H9 (cell line): Measurements from ENCODE around the gene GPR173. TPM values are rescaled to one million over a fixed set of nuclear protein-coding genes. Genes with fewer than 3 reads are reported as not detected.

Source experiments
- DNase-seq: peaks from one replicate; pipeline ENCODE4 v3.0.0-alpha.2; 2017
- H2AFZ ChIP-seq: one replicate; pipeline ENCODE4 v1.6.1; 2013; ENCODE audit warnings: mild to moderate bottlenecking, low read length, control low read depth, moderate library complexity
- H2AK5ac ChIP-seq: 2 replicates; pipeline ENCODE4 v1.6.1; 2013; ENCODE audit warnings: low read length, control low read depth, mixed read lengths; ENCODE audit not compliant: insufficient read length
- H2BK120ac ChIP-seq: one replicate; pipeline ENCODE4 v1.6.1; 2013; ENCODE audit warnings: low read depth, mild to moderate bottlenecking, low read length, control low read depth, inconsistent platforms; ENCODE audit not compliant: poor library complexity, severe bottlenecking
- H2BK12ac ChIP-seq: 2 replicates; pipeline ENCODE4 v1.6.1; 2013; ENCODE audit warnings: low read length, control low read depth, mixed read lengths, low read depth; ENCODE audit not compliant: insufficient read length
- H2BK15ac ChIP-seq: 2 replicates; pipeline ENCODE4 v1.6.1; 2013; ENCODE audit warnings: low read depth, low read length, control low read depth
- H2BK20ac ChIP-seq: one replicate; pipeline ENCODE4 v1.6.1; 2013; ENCODE audit warnings: low read depth, mild to moderate bottlenecking, low read length, control low read depth, inconsistent platforms; ENCODE audit not compliant: poor library complexity, severe bottlenecking
- H2BK5ac ChIP-seq: 2 replicates; pipeline ENCODE4 v1.6.1; 2013; ENCODE audit warnings: low read length, control low read depth, mixed read lengths; ENCODE audit not compliant: insufficient read length
- H3K14ac ChIP-seq: 2 replicates; pipeline ENCODE4 v1.6.1; 2013; ENCODE audit warnings: low read length, control low read depth; ENCODE audit not compliant: insufficient read depth
- H3K18ac ChIP-seq: 2 replicates; pipeline ENCODE4 v1.6.1; 2013; ENCODE audit warnings: low read depth, mild to moderate bottlenecking, mixed read lengths, low read length, control low read depth; ENCODE audit not compliant: insufficient read length
- H3K23ac ChIP-seq: 2 replicates; pipeline ENCODE4 v1.6.1; 2013; ENCODE audit warnings: low read length, control low read depth, mixed read lengths, low read depth; ENCODE audit not compliant: insufficient read length
- H3K23me2 ChIP-seq: 2 replicates; pipeline ENCODE4 v1.6.1; 2013; ENCODE audit warnings: low read depth, mild to moderate bottlenecking, mixed read lengths, low read length, control low read depth; ENCODE audit not compliant: insufficient read length, poor library complexity, severe bottlenecking
- H3K27ac ChIP-seq: 2 replicates; pipeline ENCODE4 v1.5.1; 2013; ENCODE audit warnings: low read length, control low read depth, mixed read lengths, low read depth; ENCODE audit not compliant: insufficient read length
- H3K27me3 ChIP-seq: 2 replicates; pipeline ENCODE4 v1.6.1; 2013; ENCODE audit warnings: low read length, control low read depth, inconsistent platforms; ENCODE audit not compliant: insufficient read depth
- H3K4ac ChIP-seq: 2 replicates; pipeline ENCODE4 v1.6.1; 2013; ENCODE audit warnings: low read depth, mild to moderate bottlenecking, control low read depth, inconsistent platforms, low read length, moderate library complexity
- H3K4me1 ChIP-seq: 2 replicates; pipeline ENCODE4 v1.6.1; 2013; ENCODE audit warnings: low read length, control low read depth, inconsistent platforms; ENCODE audit not compliant: insufficient read depth
- H3K4me2 ChIP-seq: 2 replicates; pipeline ENCODE4 v1.6.1; 2013; ENCODE audit warnings: low read length, control low read depth, mixed read lengths; ENCODE audit not compliant: insufficient read length, insufficient read depth
- H3K56ac ChIP-seq: 2 replicates; pipeline ENCODE4 v1.6.1; 2013; ENCODE audit warnings: low read depth, mild to moderate bottlenecking, mixed read lengths, low read length, control low read depth; ENCODE audit not compliant: insufficient read length
- H3K79me1 ChIP-seq: 2 replicates; pipeline ENCODE4 v1.6.1; 2013; ENCODE audit warnings: low read depth, mild to moderate bottlenecking, moderate library complexity, low read length, control low read depth, inconsistent platforms; ENCODE audit not compliant: insufficient read depth, poor library complexity, severe bottlenecking
- H3K79me2 ChIP-seq: 2 replicates; pipeline ENCODE4 v1.6.1; 2013; ENCODE audit warnings: low read length, control low read depth, inconsistent platforms; ENCODE audit not compliant: insufficient read depth
- H3K9ac ChIP-seq: 2 replicates; pipeline ENCODE4 v1.6.1; 2013; ENCODE audit warnings: low read length, control low read depth, mixed read lengths; ENCODE audit not compliant: insufficient read length; ENCODE audit errors: extremely low read depth
- H3K9me3 ChIP-seq: one replicate; pipeline ENCODE4 v1.6.1; 2013; ENCODE audit warnings: low read depth, low read length, inconsistent platforms; ENCODE audit not compliant: control insufficient read depth
- H3T11ph ChIP-seq: one replicate; pipeline ENCODE4 v1.6.1; 2013; ENCODE audit warnings: mild to moderate bottlenecking, low read length, control low read depth, inconsistent platforms
- H4K20me1 ChIP-seq: one replicate; pipeline ENCODE4 v1.6.1; 2013; ENCODE audit not compliant: control insufficient read depth, insufficient read length, insufficient read depth
- H4K5ac ChIP-seq: 2 replicates; pipeline ENCODE4 v1.6.1; 2013; ENCODE audit warnings: low read depth, mild to moderate bottlenecking, mixed read lengths, low read length, control low read depth; ENCODE audit not compliant: insufficient read length
- H4K8ac ChIP-seq: replicated peaks from 2 replicates; pipeline ENCODE4 v1.6.1; 2013; ENCODE audit warnings: low read length, control low read depth, mixed read lengths, low read depth; ENCODE audit not compliant: insufficient read length
- H4K91ac ChIP-seq: 2 replicates; pipeline ENCODE4 v1.6.1; 2013; ENCODE audit warnings: low read depth, mild to moderate bottlenecking, moderate library complexity, mixed read lengths, low read length, control low read depth; ENCODE audit not compliant: insufficient read length
- H3K27ac Mint-ChIP-seq, 3 experiments: 2 replicates in 2 of 3; 3 replicates in 1 of 3; pipeline ENCODE4 v1.8.0; 2020 to 2021; ENCODE audit warnings: mixed read lengths in 3 of 3, mild to moderate bottlenecking in 1 of 3, moderate library complexity in 1 of 3
- H3K27me3 Mint-ChIP-seq: 2 replicates; pipeline ENCODE4 v1.8.0; 2021; ENCODE audit warnings: low read depth, mild to moderate bottlenecking, moderate library complexity, mixed read lengths
- H3K36me3 Mint-ChIP-seq, 3 experiments: 2 replicates in 2 of 3; 3 replicates in 1 of 3; pipeline ENCODE4 v1.8.0; 2020 to 2021; ENCODE audit warnings: low read depth in 3 of 3, mixed read lengths in 3 of 3; ENCODE audit not compliant: insufficient read depth in 1 of 3
- H3K4me1 Mint-ChIP-seq, 2 experiments: 2 replicates each; pipeline ENCODE4 v1.8.0; 2020; ENCODE audit warnings: mixed read lengths in 2 of 2
- H3K4me3 Mint-ChIP-seq, 2 experiments: 2 replicates in 1 of 2; 3 replicates in 1 of 2; pipeline ENCODE4 v1.8.0; 2020 to 2021; ENCODE audit warnings: mild to moderate bottlenecking in 2 of 2, mixed read lengths in 2 of 2, moderate library complexity in 1 of 2
- H3K9me3 Mint-ChIP-seq, 2 experiments: 2 replicates in 1 of 2; 3 replicates in 1 of 2; pipeline ENCODE4 v1.8.0; 2020; ENCODE audit warnings: mild to moderate bottlenecking in 2 of 2, mixed read lengths in 2 of 2, moderate library complexity in 1 of 2
- CTCF ChIP-seq: fragments of 200-600 bp; sonication (generic); conservative IDR thresholded peaks from 3 replicates; pipeline ENCODE4 v1.8.0; 2021; ENCODE audit warnings: antibody characterized with exemption, mild to moderate bottlenecking
- WGBS: extraction: QIAGEN DNeasy Blood & Tissue Kit; methylation state at CpG from one replicate; pipeline ENCODE4 v1.1.7; 2013; ENCODE audit warnings: missing lambda C conversion rate, low lambda C conversion rate, mixed read lengths; ENCODE audit not compliant: insufficient read length; ENCODE audit errors: extremely low coverage; 5-methylcytosine and 5-hydroxymethylcytosine counted together
- total RNA-seq: library from RNA; stranded (reverse); gene quantifications from 2 replicates; pipeline ENCODE4 v1.2.1, GENCODE V29; 2021

Gene GPR173
- total RNA-seq, 1 experiment from 2014 or later: 5.4 TPM

- Histone ChIP-seq H3K27me3 (no peaks in the 10 kb centered on the region), H4K5ac (no peak overlapping the region), H3K27ac (no peak overlapping the region), H3K9ac (peak overlapping the region; percentile 55), H3K56ac (no peak overlapping the region), H3K14ac (no peak overlapping the region), H3K4me2 (peak overlapping the region; percentile 78), H3K23me2 (peaks cover 3% of the 10 kb centered on the region), H2BK5ac (no peak overlapping the region), H3K4ac (no peak overlapping the region), H4K20me1 (no peaks in the 10 kb centered on the region), H3K79me2 (no peaks in the 10 kb centered on the region), H3K4me1 (no peaks in the 10 kb centered on the region), H4K8ac (no peak overlapping the region), H3T11ph (no peak overlapping the region), H2AFZ (no peak overlapping the region), H4K91ac (no peak overlapping the region), H2BK20ac (no peak overlapping the region), H2BK15ac (no peak overlapping the region), H3K23ac (no peak overlapping the region), H3K9me3 (peaks cover 27% of the 10 kb centered on the region), H2BK12ac (no peak overlapping the region), H3K18ac (no peak overlapping the region), H2BK120ac (no peak overlapping the region), H2AK5ac (no peak overlapping the region), H3K79me1 (no peaks in the 10 kb centered on the region)
- H3K27ac Mint-ChIP-seq: peak overlapping the region in 1 of 3 experiments; percentile 85; a peak in 3 of 7 replicates
- peaks cover 51 to 67% of the 10 kb centered on the region in 2 experiments for H3K9me3 Mint-ChIP-seq
- H3K4me3 Mint-ChIP-seq: peak overlapping the region; percentile 87 to 93
- H3K4me1 Mint-ChIP-seq: peaks cover 0 to 4% of the 10 kb centered on the region in 2 experiments; a peak in 1 of 4 replicates
- no peaks in the 10 kb centered on the region; the same call in 1 of the 2 replicates for H3K27me3 Mint-ChIP-seq
- DNase-seq: no peak
- peaks cover 4 to 6% (median 4%) of the 10 kb centered on the region in 3 experiments; a peak in 6 of 7 replicates for H3K36me3 Mint-ChIP-seq
- WGBS: no CpG with 5 or more reads among the region's 5 CpGs
- TF ChIP-seq CTCF: no peak
Measured at GRCh38 chrX:53094582-53094905, 46.0 kb downstream of the GPR173 start.
